ENCODE results near the gene BNIP3.

DNA sequence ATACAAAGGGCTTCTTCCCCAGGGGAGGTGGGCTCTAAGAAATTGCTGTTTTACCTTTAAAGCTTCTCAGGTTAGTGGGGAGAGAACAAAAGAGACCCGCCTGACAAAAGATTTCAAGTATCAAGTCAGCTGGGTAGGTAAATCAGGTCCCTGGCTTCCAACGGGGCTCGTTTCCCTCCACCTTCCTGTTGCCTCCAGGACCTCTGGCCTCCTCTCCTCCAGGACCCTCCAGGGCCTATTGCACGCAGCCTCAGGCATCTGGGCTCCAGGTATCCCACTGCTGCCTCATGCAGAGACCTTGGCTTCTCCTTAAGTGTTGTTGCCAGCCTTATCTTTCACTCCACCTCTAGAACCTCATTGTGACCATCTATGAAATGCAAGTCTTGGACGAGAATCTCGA is 2.9 kb downstream of the BNIP3 start:
- no peak for TF ChIP-seq GATA2 (IDR thresholded peaks at IDR 0.05; ENCODE audit: low read depth, low read length)
- TF ChIP-seq GATA3 (IDR thresholded peaks at IDR 0.05; ENCODE audit: low read depth, low read length) = no peak

Measured in SH-SY5Y (cell line).